SK-N-SH (cell line): ENCODE results near the gene RBP5. TPM values are rescaled to one million over a fixed set of nuclear protein-coding genes. Genes with fewer than 3 reads are reported as not detected.

Experiments used
- CTCF ChIA-PET: fragments of 300-600, 350-600 bp; formaldehyde crosslinking; extraction: SDS; loops from one replicate; lab custom pipeline; 2021; lab: Yijun Ruan, JAX
- POLR2A ChIA-PET: fragments of 350-600 bp; sonication (Branson Sonifier 250); formaldehyde crosslinking; extraction: SDS; loops from one replicate; lab custom pipeline; 2020; ENCODE audit warnings: antibody characterized with exemption, inconsistent platforms; lab: Yijun Ruan, JAX
- DNase-seq: peaks from one replicate; pipeline ENCODE4 v3.0.0; 2012
- H2AFZ ChIP-seq: fragments of 200-600 bp; sonication (generic); 2 replicates; pipeline ENCODE4 v1.8.1; 2016; ENCODE audit warnings: antibody characterized with exemption, mild to moderate bottlenecking, low read depth
- H3F3A ChIP-seq: fragments of 200-600 bp; sonication (generic); replicated peaks from 2 replicates; pipeline ENCODE3; 2016; ENCODE audit warnings: antibody characterized with exemption, mild to moderate bottlenecking; ENCODE audit not compliant: insufficient read depth
- H3K27ac ChIP-seq, 2 experiments: fragments of 200-500 bp in 1 of 2; fragments of 200-600 bp in 1 of 2; sonication (Bioruptor generic) in 1 of 2; sonication (generic), shearing (Covaris generic) in 1 of 2; 2 replicates each; pipeline versions ENCODE4 v1.5.1 to v1.6.1; 2014 to 2016; ENCODE audit warnings: low read depth in 2 of 2, inconsistent platforms in 1 of 2, low read length in 1 of 2, mild to moderate bottlenecking in 1 of 2, mixed read lengths in 1 of 2
- H3K27me3 ChIP-seq: fragments of 200-600 bp; sonication (generic), shearing (Covaris generic); 2 replicates; pipeline ENCODE4 v1.6.1; 2016; ENCODE audit warnings: mixed run types; ENCODE audit not compliant: insufficient read depth
- H3K36me3 ChIP-seq, 2 experiments: fragments of 200-500 bp in 1 of 2; fragments of 200-600 bp in 1 of 2; sonication (Bioruptor generic) in 1 of 2; sonication (generic) in 1 of 2; replicated peaks in 1 of 2; 2 replicates each; pipeline versions ENCODE3 to v1.5.1; 2014 to 2016; ENCODE audit warnings: low read length in 1 of 2, mild to moderate bottlenecking in 1 of 2; ENCODE audit not compliant: insufficient read depth in 2 of 2, control insufficient read depth in 1 of 2
- H3K4me1 ChIP-seq, 2 experiments: fragments of 200-500 bp in 1 of 2; fragments of 200-600 bp in 1 of 2; sonication (Bioruptor generic) in 1 of 2; sonication (generic), shearing (Covaris generic) in 1 of 2; 2 replicates each; pipeline versions ENCODE4 v1.5.1 to v1.6.1; 2014 to 2016; ENCODE audit warnings: low read depth in 1 of 2, low read length in 1 of 2, mixed run types in 1 of 2; ENCODE audit not compliant: insufficient read depth in 2 of 2, control insufficient read depth in 1 of 2
- H3K4me2 ChIP-seq: fragments of 200-600 bp; sonication (generic), shearing (Covaris generic); 2 replicates; pipeline ENCODE4 v1.6.1; 2017; ENCODE audit warnings: mixed run types
- H3K4me3 ChIP-seq, 2 experiments: fragments of 200-500 bp in 1 of 2; fragments of 200-600 bp in 1 of 2; sonication (Bioruptor generic) in 1 of 2; sonication (generic), shearing (Covaris generic) in 1 of 2; 2 replicates each; pipeline versions ENCODE4 v1.5.1 to v1.8.1; 2014 to 2016; ENCODE audit warnings: low read depth in 2 of 2, inconsistent platforms in 1 of 2, low read length in 1 of 2, mild to moderate bottlenecking in 1 of 2, mixed read lengths in 1 of 2, moderate library complexity in 1 of 2
- H3K79me2 ChIP-seq: fragments of 200-600 bp; sonication (generic); 2 replicates; pipeline ENCODE4 v1.8.1; 2017; ENCODE audit warnings: mild to moderate bottlenecking; ENCODE audit not compliant: insufficient read depth
- H3K9ac ChIP-seq: fragments of 200-600 bp; sonication (generic); 2 replicates; pipeline ENCODE4 v1.6.1; 2017; ENCODE audit warnings: mixed run types
- H3K9me2 ChIP-seq: fragments of 200-600 bp; sonication (generic); 2 replicates; pipeline ENCODE4 v1.6.1; 2017; ENCODE audit warnings: mixed run types
- H3K9me3 ChIP-seq: fragments of 200-600 bp; sonication (generic); 2 replicates; pipeline ENCODE4 v1.6.1; 2017; ENCODE audit warnings: mixed run types, mild to moderate bottlenecking, moderate library complexity
- H4K20me1 ChIP-seq: fragments of 200-600 bp; sonication (generic); 2 replicates; pipeline ENCODE4 v1.6.1; 2017; ENCODE audit warnings: mild to moderate bottlenecking, mixed run types; ENCODE audit not compliant: insufficient read depth
- CHD2 ChIP-seq: fragments of 150-350 bp; IDR thresholded peaks from 2 replicates; pipeline ENCODE4 v1.6.1; 2018; ENCODE audit warnings: low read length; ENCODE audit not compliant: partially characterized antibody
- EP300 ChIP-seq, 2 experiments: IDR thresholded peaks; 2 replicates each; pipeline versions ENCODE4 v1.4.0 to v1.6.1; 2012; ENCODE audit warnings: borderline replicate concordance in 1 of 2, low read depth in 1 of 2, low read length in 1 of 2
- FOSL2 ChIP-seq: IDR thresholded peaks from 2 replicates; pipeline ENCODE4 v1.4.0; 2012; ENCODE audit warnings: low read depth, mild to moderate bottlenecking, moderate library complexity, borderline replicate concordance
- GATA2 ChIP-seq: sonication (generic); formaldehyde crosslinking; IDR thresholded peaks from 2 replicates; pipeline ENCODE4 v1.5.0; 2020; ENCODE audit warnings: mild to moderate bottlenecking, missing genetic modification reagents
- MXI1 ChIP-seq: IDR thresholded peaks from 2 replicates; pipeline ENCODE4 v1.6.1; 2012; ENCODE audit warnings: mild to moderate bottlenecking, low read depth, low read length, improper control_type of control experiment
- NFIC ChIP-seq: IDR thresholded peaks from 2 replicates; pipeline ENCODE4 v1.4.0; 2012; ENCODE audit warnings: borderline replicate concordance
- NRF1 ChIP-seq: IDR thresholded peaks from 2 replicates; pipeline ENCODE4 v1.6.1; 2012; ENCODE audit warnings: low read depth, mild to moderate bottlenecking, low read length
- POLR2AphosphoS5 ChIP-seq: IDR thresholded peaks from 2 replicates; pipeline ENCODE4 v1.6.1; 2012; ENCODE audit warnings: low read depth, low read length
- RAD21 ChIP-seq: IDR thresholded peaks from 2 replicates; pipeline ENCODE4 v1.6.1; 2012; ENCODE audit warnings: mild to moderate bottlenecking, low read length
- RCOR1 ChIP-seq: fragments of 150-350 bp; IDR thresholded peaks from 2 replicates; pipeline ENCODE4 v1.6.1; 2017; ENCODE audit warnings: antibody characterized with exemption, low read length
- RFX5 ChIP-seq: IDR thresholded peaks from 2 replicates; pipeline ENCODE4 v1.6.1; 2012; ENCODE audit warnings: mild to moderate bottlenecking, improper control_type of control experiment, low read length
- RXRA ChIP-seq: IDR thresholded peaks from 2 replicates; pipeline ENCODE4 v1.4.0; 2012; ENCODE audit warnings: low read depth, mild to moderate bottlenecking, borderline replicate concordance
- SIN3A ChIP-seq: IDR thresholded peaks from 2 replicates; pipeline ENCODE4 v1.6.1; 2012; ENCODE audit warnings: low read depth, mild to moderate bottlenecking, low read length, moderate library complexity, borderline replicate concordance
- TAF1 ChIP-seq: IDR thresholded peaks from 2 replicates; pipeline ENCODE4 v1.6.1; 2012; ENCODE audit warnings: low read depth, mild to moderate bottlenecking, low read length, moderate library complexity, borderline replicate concordance
- TEAD4 ChIP-seq: IDR thresholded peaks from 2 replicates; pipeline ENCODE4 v1.4.0; 2012; ENCODE audit warnings: mild to moderate bottlenecking, borderline replicate concordance; ENCODE audit not compliant: insufficient read depth
- WGBS: methylation state at CpG from one replicate; pipeline ENCODE4 v1.1.6; 2017; ENCODE audit warnings: low lambda C conversion rate; 5-methylcytosine and 5-hydroxymethylcytosine counted together
- polyA plus RNA-seq, 3 experiments: library from polyadenylated mRNA; depleted of rRNA; stranded (reverse); fragments of >200 nt; gene quantifications; 2 replicates each; pipeline ENCODE4 v1.2.3, GENCODE V29; 2012
- TF ChIP-seq, protein P1 (sequence below): IDR thresholded peaks from 2 replicates; pipeline ENCODE4; 2012
- TF ChIP-seq, protein P2 (sequence below): fragments of 150-350 bp; IDR thresholded peaks from 2 replicates; pipeline ENCODE4 v1.6.1; 2017; ENCODE audit warnings: antibody characterized with exemption, low read length, low read depth, borderline replicate concordance

The RBP5 gene
- polyA plus RNA-seq, 1 of the 3 experiments (the other 2 are of a cell fraction), result 0.12 TPM

DNA sequence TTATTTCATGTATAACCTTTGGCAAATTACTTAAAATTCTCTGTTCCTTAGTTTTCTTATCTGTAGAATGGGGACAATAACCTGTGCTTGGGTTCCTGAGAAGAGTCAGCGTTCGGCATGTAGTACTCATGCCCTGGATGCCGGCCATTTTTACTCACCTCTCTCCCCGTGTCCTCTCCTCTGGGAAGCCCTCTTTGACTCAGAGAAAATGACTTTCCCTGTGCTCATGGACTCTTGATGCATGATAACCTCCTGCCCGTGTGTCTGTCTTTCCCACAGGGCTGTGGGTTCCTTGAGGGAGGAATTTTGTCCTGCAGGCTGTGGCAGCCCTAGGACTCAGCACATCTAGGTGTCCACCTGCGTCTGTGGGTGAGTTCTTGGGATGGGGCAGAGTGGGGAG, 13.8 kb downstream of the RBP5 start:
- Histone ChIP-seq H3K36me3 (no peaks in the 10 kb centered on the region), H4K20me1 (no peaks in the 10 kb centered on the region), H3K9ac (no peak overlapping the region), H3K79me2 (no peaks in the 10 kb centered on the region), H3K4me2 (no peak overlapping the region), H3K4me3 (no peak overlapping the region), H3K4me1 (peaks cover 0 to 8% of the 10 kb centered on the region in 2 experiments; a peak in 2 of 4 replicates), H3F3A (no peaks in the 10 kb centered on the region), H3K9me2 (no peaks in the 10 kb centered on the region), H3K27me3 (peaks cover 10% of the 10 kb centered on the region; the same call in 1 of the 2 replicates), H3K9me3 (no peaks in the 10 kb centered on the region), H2AFZ (no peak overlapping the region), H3K27ac (no peak overlapping the region)
- WGBS, result 70% methylated on average over 6 of the region's 6 CpGs
- POLR2A ChIA-PET, result no interaction called here
- TF ChIP-seq RCOR1 (no peak), TEAD4 (no peak), MXI1 (no peak), RXRA (no peak), RFX5 (no peak), RAD21 (no peak), POLR2AphosphoS5 (no peak), NRF1 (no peak), SIN3A (no peak), NFIC (no peak), GATA2 (CRISPR knock-in tag) (no peak), FOSL2 (no peak), CHD2 (no peak)
- TF ChIP-seq, protein P1, sequence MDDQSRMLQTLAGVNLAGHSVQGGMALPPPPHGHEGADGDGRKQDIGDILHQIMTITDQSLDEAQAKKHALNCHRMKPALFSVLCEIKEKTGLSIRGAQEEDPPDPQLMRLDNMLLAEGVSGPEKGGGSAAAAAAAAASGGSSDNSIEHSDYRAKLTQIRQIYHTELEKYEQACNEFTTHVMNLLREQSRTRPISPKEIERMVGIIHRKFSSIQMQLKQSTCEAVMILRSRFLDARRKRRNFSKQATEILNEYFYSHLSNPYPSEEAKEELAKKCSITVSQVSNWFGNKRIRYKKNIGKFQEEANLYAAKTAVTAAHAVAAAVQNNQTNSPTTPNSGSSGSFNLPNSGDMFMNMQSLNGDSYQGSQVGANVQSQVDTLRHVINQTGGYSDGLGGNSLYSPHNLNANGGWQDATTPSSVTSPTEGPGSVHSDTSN, result no peak
- no peak for DNase-seq
- CTCF ChIA-PET, result interaction anchor here (1.0 to 4.4 kb wide), 4 partner anchors 9 to 74 kb away, joined by 3 to 39 read pairs (median 12); no protein-coding TSS in a partner anchor

DNA sequence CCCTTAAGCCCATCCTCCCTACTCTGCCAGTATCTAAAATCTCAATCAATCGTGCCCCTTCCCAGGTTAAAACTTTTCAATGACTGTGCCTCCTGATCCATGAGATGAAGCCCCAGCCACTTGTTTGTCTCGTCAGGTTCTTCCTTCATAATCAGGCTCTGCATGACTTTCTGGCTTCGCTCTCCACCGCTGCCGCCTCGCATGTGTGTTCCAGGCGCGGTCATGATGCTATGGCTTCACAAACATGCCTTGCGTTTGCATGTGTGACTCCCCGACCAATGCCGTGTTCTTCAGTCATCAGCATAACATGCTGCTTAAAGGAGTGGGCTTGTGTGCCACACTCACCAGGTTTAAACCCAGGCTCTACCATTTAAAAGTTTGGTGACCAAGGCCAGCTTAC, 14.7 kb downstream of the RBP5 start:
- H3K4me1 ChIP-seq, result peaks cover 0 to 13% of the 10 kb centered on the region in 2 experiments; a peak in 2 of 4 replicates
- no peak overlapping the region for H3K4me2 ChIP-seq
- no peaks in the 10 kb centered on the region for H3K36me3 ChIP-seq
- ChIA-PET CTCF (interaction anchor here (0.6 to 4.4 kb wide), 40 partner anchors 10 to 537 kb away, joined by 3 to 39 read pairs (median 5); partner anchors contain the start of genes C12orf57, C1R, C1S and LPCAT3), POLR2A (no interaction called here)
- H3K4me3 ChIP-seq, result no peak overlapping the region
- no peak overlapping the region for H3K27ac ChIP-seq
- H4K20me1 ChIP-seq, result no peaks in the 10 kb centered on the region
- H3K9me3 ChIP-seq, result no peaks in the 10 kb centered on the region
- H3K79me2 ChIP-seq, result no peaks in the 10 kb centered on the region
- no peak overlapping the region for H3K9ac ChIP-seq
- DNase-seq, result no peak
- H3F3A ChIP-seq, result no peaks in the 10 kb centered on the region
- H3K27me3 ChIP-seq, result peaks cover 10% of the 10 kb centered on the region; the same call in 1 of the 2 replicates
- no peaks in the 10 kb centered on the region for H3K9me2 ChIP-seq
- TF ChIP-seq RCOR1 (no peak), EP300 (IDR thresholded peaks at IDR 0.05; ENCODE audit: borderline replicate concordance in 1 of 2, low read depth in 1 of 2, low read length in 1 of 2) (no peak), TAF1 (no peak), FOSL2 (no peak), GATA2 (CRISPR knock-in tag) (no peak), TEAD4 (no peak)
- TF ChIP-seq, protein P2, sequence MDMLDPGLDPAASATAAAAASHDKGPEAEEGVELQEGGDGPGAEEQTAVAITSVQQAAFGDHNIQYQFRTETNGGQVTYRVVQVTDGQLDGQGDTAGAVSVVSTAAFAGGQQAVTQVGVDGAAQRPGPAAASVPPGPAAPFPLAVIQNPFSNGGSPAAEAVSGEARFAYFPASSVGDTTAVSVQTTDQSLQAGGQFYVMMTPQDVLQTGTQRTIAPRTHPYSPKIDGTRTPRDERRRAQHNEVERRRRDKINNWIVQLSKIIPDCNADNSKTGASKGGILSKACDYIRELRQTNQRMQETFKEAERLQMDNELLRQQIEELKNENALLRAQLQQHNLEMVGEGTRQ, result no peak
- H2AFZ ChIP-seq, result no peak overlapping the region
- 70% methylated on average over 11 of the region's 11 CpGs for WGBS
